HL-60 (cell line): ENCODE results near the gene VPS13D.

Experiments used
- DNase-seq, 2 experiments: peaks; one replicate each; pipeline ENCODE4 v3.0.0-alpha.2; 2010 to 2020; ENCODE audit warnings: low read depth in 1 of 2, low spot score in 1 of 2
- H3K27ac ChIP-seq: fragments of 250-450 bp; sonication (Bioruptor Pico); replicated peaks from 2 replicates; pipeline ENCODE4 v1.5.1; 2020; ENCODE audit warnings: mild to moderate bottlenecking, moderate library complexity
- H3K27me3 ChIP-seq: fragments of 250-450 bp; sonication (Bioruptor Pico); 2 replicates; pipeline ENCODE4 v1.5.1; 2021; ENCODE audit warnings: mild to moderate bottlenecking, moderate library complexity; ENCODE audit not compliant: insufficient read depth, poor library complexity, severe bottlenecking
- H3K4me3 ChIP-seq: replicated peaks from 2 replicates; pipeline ENCODE4 v1.5.1; 2011; ENCODE audit warnings: mild to moderate bottlenecking, control low read depth, low read length; ENCODE audit not compliant: insufficient read depth
- CTCF ChIP-seq: IDR thresholded peaks from one replicate; pipeline ENCODE4 v1.5.1; 2011; ENCODE audit warnings: low read length, control low read depth, inconsistent platforms; ENCODE audit not compliant: insufficient read depth
- GABPA ChIP-seq: IDR thresholded peaks from 2 replicates; pipeline ENCODE4 v1.6.1; 2012; ENCODE audit warnings: low read depth
- POLR2AphosphoS5 ChIP-seq: IDR thresholded peaks from 2 replicates; pipeline ENCODE4 v1.6.1; 2012; ENCODE audit warnings: low read depth
- REST ChIP-seq: IDR thresholded peaks from 2 replicates; pipeline ENCODE4 v1.6.1; 2012; ENCODE audit warnings: low read depth; ENCODE audit not compliant: insufficient replicate concordance
- SPI1 ChIP-seq: IDR thresholded peaks from 2 replicates; pipeline ENCODE4 v1.6.1; 2012; ENCODE audit warnings: low read depth, mild to moderate bottlenecking, borderline replicate concordance

VPS13D gene

GRCh38 chr1:12513181-12513580, 283.4 kb downstream of the VPS13D start:
- Histone ChIP-seq H3K27ac (no peak overlapping the region), H3K27me3 (no peaks in the 10 kb centered on the region), H3K4me3 (no peak overlapping the region)
- TF ChIP-seq SPI1 (no peak), POLR2AphosphoS5 (no peak), CTCF (no peak), GABPA (no peak), REST (no peak)
- no peak for DNase-seq

GRCh38 chr1:12514590-12514989, 284.8 kb downstream of the VPS13D start:
- DNase-seq, result no peak
- no peaks in the 10 kb centered on the region for H3K27me3 ChIP-seq
- TF ChIP-seq POLR2AphosphoS5, result no peak
- no peak overlapping the region for H3K27ac ChIP-seq
- H3K4me3 ChIP-seq, result no peak overlapping the region

- H3K27me3 ChIP-seq, result no peaks in the 10 kb centered on the region
- H3K27ac ChIP-seq, result no peak overlapping the region
- no peak overlapping the region for H3K4me3 ChIP-seq
- TF ChIP-seq GABPA (no peak), REST (no peak), CTCF (no peak), SPI1 (no peak), POLR2AphosphoS5 (no peak)
- DNase-seq, result no peak
These were observed 285.4 kb downstream of the VPS13D start for GRCh38 chr1:12515234-12515633.

GRCh38 chr1:12516741-12517140, 286.9 kb downstream of the VPS13D start:
- DNase-seq, result no peak
- H3K4me3 ChIP-seq, result no peak overlapping the region
- H3K27me3 ChIP-seq, result no peaks in the 10 kb centered on the region
- no peak for TF ChIP-seq GABPA
- TF ChIP-seq POLR2AphosphoS5, result no peak
- no peak for TF ChIP-seq CTCF
- no peak for TF ChIP-seq SPI1
- no peak for TF ChIP-seq REST
- H3K27ac ChIP-seq, result no peak overlapping the region
